Measurements from ENCODE around the gene ADGRD1.
A peak's percentile ranks its signal among the peaks of the same experiment; 100 is the strongest.

Gene ADGRD1

DNA sequence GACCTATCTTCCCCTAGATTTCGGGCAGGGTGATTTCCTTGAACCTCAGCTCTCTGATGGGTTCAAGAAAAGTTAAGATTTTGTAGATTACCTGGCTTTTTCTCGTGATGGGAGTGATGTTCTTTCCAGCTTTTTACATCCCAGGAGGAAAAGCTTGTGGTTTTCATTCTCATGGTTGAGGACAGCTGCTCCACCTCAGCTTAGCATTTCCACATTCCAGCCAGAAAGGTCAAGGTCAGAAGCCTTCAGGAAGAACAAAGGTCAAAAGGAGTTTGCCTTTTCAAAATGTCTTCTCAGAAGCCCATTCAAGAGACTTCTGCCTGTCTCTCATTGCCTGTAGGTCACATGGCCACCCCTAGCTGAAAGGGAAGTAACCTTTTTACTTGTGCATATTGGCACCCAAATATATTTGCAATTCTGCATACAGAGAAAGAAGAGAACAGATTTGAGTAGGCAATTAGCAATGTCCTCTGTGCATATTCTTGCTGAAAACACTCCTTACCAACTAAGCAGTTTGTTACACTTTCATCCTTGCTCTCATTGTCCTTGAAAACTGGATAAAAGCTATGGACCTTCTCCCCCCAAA is 6.6 kb upstream of the ADGRD1 start:
- TF ChIP-seq FOXP2 (optimal IDR thresholded peaks at IDR 0.05; ENCODE audit: control extremely low read depth, extremely low read length, insufficient read depth) (no peak), EZH2 (IDR thresholded peaks at IDR 0.05) (no peak), POLR2AphosphoS5 (IDR thresholded peaks at IDR 0.05; ENCODE audit: borderline replicate concordance, low read depth, low read length) (no peak)
- H3K4me3 ChIP-seq = no peak overlapping the region

DNA sequence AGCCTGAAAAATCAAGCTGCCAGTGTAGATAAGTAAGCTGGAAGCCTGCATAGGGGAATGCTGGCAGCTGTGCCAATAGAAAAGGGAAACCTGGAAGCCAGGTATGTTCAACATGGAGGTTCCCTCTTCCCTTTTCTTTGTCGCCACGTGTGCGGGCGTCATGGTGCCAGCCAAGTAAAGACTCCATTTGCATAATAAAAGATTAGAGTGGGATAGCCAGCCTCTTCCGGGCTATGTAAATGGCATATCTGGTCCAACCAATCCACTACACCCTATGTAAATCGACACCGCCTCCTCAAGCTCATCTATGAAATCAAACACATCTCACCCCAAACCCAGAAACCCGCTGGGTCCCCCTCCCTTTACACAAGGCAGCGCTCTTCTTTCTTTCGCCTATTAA is 5.6 kb upstream of the ADGRD1 start:
- H3K9ac ChIP-seq (ENCODE audit: insufficient read length) = no peak overlapping the region
- H3K27ac ChIP-seq = no peak overlapping the region
- TF ChIP-seq POLR2AphosphoS5 (IDR thresholded peaks at IDR 0.05; ENCODE audit: borderline replicate concordance, low read depth, low read length) (no peak), FOXP2 (optimal IDR thresholded peaks at IDR 0.05; ENCODE audit: control extremely low read depth, extremely low read length, insufficient read depth) (no peak), EZH2 (IDR thresholded peaks at IDR 0.05) (no peak)
- no peaks in the 10 kb centered on the region for H3K9me3 ChIP-seq (ENCODE audit: low read depth, low read length)
- peak; percentile 6 for DNase-seq (ENCODE audit: low read depth, low spot score)
- peak overlapping the region; percentile 45; the same call in 1 of the 2 replicates for H3K4me3 ChIP-seq
- H3K36me3 ChIP-seq (ENCODE audit: insufficient read depth, low read length) = no peaks in the 10 kb centered on the region

More for the DNA sequence above, 6.6 kb upstream of the ADGRD1 start:
- Histone ChIP-seq H3K27ac (no peak overlapping the region), H3K36me3 (ENCODE audit: insufficient read depth, low read length) (no peaks in the 10 kb centered on the region), H3K9ac (ENCODE audit: insufficient read length) (no peak overlapping the region), H3K9me3 (ENCODE audit: low read depth, low read length) (no peaks in the 10 kb centered on the region)
- DNase-seq (ENCODE audit: low read depth, low spot score) = no peak

DNA sequence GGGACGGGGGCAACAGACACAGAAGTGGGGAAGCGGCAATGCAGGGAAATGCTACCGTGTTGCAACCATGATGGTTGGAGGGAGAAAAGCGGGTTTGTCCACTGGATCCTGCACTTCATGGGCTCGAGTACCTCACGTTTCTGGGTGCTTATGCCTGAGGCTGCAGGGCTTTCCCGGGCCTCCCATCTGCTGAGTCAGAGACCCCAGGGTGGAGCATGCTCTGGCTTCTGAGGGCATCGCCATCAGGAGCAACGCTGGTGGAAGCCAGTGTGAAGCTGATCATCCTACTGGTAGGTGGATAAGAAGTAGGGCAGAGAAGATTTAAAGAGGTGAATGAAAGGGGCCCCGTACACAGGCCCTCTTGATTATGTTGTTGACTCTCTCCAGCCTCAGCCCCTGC is 5.0 kb upstream of the ADGRD1 start:
- TF ChIP-seq FOXP2 (optimal IDR thresholded peaks at IDR 0.05; ENCODE audit: control extremely low read depth, extremely low read length, insufficient read depth) = no peak
- no peak for TF ChIP-seq POLR2AphosphoS5 (IDR thresholded peaks at IDR 0.05; ENCODE audit: borderline replicate concordance, low read depth, low read length)
- no peak for TF ChIP-seq EZH2 (IDR thresholded peaks at IDR 0.05)
- Histone ChIP-seq H3K9ac (ENCODE audit: insufficient read length) (no peak overlapping the region), H3K27ac (no peak overlapping the region), H3K36me3 (ENCODE audit: insufficient read depth, low read length) (no peaks in the 10 kb centered on the region), H3K4me3 (no peak overlapping the region), H3K9me3 (ENCODE audit: low read depth, low read length) (no peaks in the 10 kb centered on the region)
- DNase-seq (ENCODE audit: low read depth, low spot score) = no peak

- no peak overlapping the region for H3K4me3 ChIP-seq
- no peaks in the 10 kb centered on the region for H3K36me3 ChIP-seq (ENCODE audit: insufficient read depth, low read length)
- no peak overlapping the region for H3K9ac ChIP-seq (ENCODE audit: insufficient read length)
- DNase-seq (ENCODE audit: low read depth, low spot score) = no peak
- no peak for TF ChIP-seq EZH2 (IDR thresholded peaks at IDR 0.05)
- TF ChIP-seq FOXP2 (optimal IDR thresholded peaks at IDR 0.05; ENCODE audit: control extremely low read depth, extremely low read length, insufficient read depth) = no peak
- no peak for TF ChIP-seq POLR2AphosphoS5 (IDR thresholded peaks at IDR 0.05; ENCODE audit: borderline replicate concordance, low read depth, low read length)
- H3K27ac ChIP-seq = no peak overlapping the region
- no peaks in the 10 kb centered on the region for H3K9me3 ChIP-seq (ENCODE audit: low read depth, low read length)
Measured at GRCh38 chr12:130949806-130950205, 3.9 kb upstream of the ADGRD1 start.

- Histone ChIP-seq H3K9ac (ENCODE audit: insufficient read length) (no peak overlapping the region), H3K4me3 (no peak overlapping the region), H3K27ac (no peak overlapping the region), H3K36me3 (ENCODE audit: insufficient read depth, low read length) (no peaks in the 10 kb centered on the region), H3K9me3 (ENCODE audit: low read depth, low read length) (no peaks in the 10 kb centered on the region)
- TF ChIP-seq POLR2AphosphoS5 (IDR thresholded peaks at IDR 0.05; ENCODE audit: borderline replicate concordance, low read depth, low read length) (no peak), FOXP2 (optimal IDR thresholded peaks at IDR 0.05; ENCODE audit: control extremely low read depth, extremely low read length, insufficient read depth) (no peak), EZH2 (IDR thresholded peaks at IDR 0.05) (no peak)
- no peak for DNase-seq (ENCODE audit: low read depth, low spot score)
Measured at GRCh38 chr12:130951636-130952035, 2.1 kb upstream of the ADGRD1 start.

- no peak for DNase-seq (ENCODE audit: low read depth, low spot score)
- TF ChIP-seq FOXP2 (optimal IDR thresholded peaks at IDR 0.05; ENCODE audit: control extremely low read depth, extremely low read length, insufficient read depth) (no peak), EZH2 (IDR thresholded peaks at IDR 0.05) (peak; percentile 68)
- Histone ChIP-seq H3K27ac (no peak overlapping the region), H3K9me3 (ENCODE audit: low read depth, low read length) (no peaks in the 10 kb centered on the region), H3K9ac (ENCODE audit: insufficient read length) (no peak overlapping the region), H3K4me3 (no peak overlapping the region), H3K36me3 (ENCODE audit: insufficient read depth, low read length) (no peaks in the 10 kb centered on the region)
Measured at GRCh38 chr12:130952171-130952954, 1.3 kb upstream of the ADGRD1 start.

- DNase-seq (ENCODE audit: low read depth, low spot score) = no peak
- no peak overlapping the region for H3K9ac ChIP-seq (ENCODE audit: insufficient read length)
Measured at GRCh38 chr12:130954544-130954831, 781 bp downstream of the ADGRD1 start.

GRCh38 chr12:130955238-130955816 is 1.6 kb downstream of the ADGRD1 start:
- Histone ChIP-seq H3K4me3 (no peak overlapping the region), H3K9me3 (ENCODE audit: low read depth, low read length) (no peaks in the 10 kb centered on the region), H3K9ac (ENCODE audit: insufficient read length) (no peak overlapping the region), H3K27ac (no peak overlapping the region), H3K36me3 (ENCODE audit: insufficient read depth, low read length) (no peaks in the 10 kb centered on the region)
- DNase-seq (ENCODE audit: low read depth, low spot score) = no peak
- TF ChIP-seq FOXP2 (optimal IDR thresholded peaks at IDR 0.05; ENCODE audit: control extremely low read depth, extremely low read length, insufficient read depth) (no peak), POLR2AphosphoS5 (IDR thresholded peaks at IDR 0.05; ENCODE audit: borderline replicate concordance, low read depth, low read length) (no peak), EZH2 (IDR thresholded peaks at IDR 0.05) (no peak)

More at GRCh38 chr12:130954544-130954831, 781 bp downstream of the ADGRD1 start:
- Histone ChIP-seq H3K36me3 (ENCODE audit: insufficient read depth, low read length) (no peaks in the 10 kb centered on the region), H3K4me3 (no peak overlapping the region), H3K27ac (no peak overlapping the region), H3K9me3 (ENCODE audit: low read depth, low read length) (no peaks in the 10 kb centered on the region)
- no peak for TF ChIP-seq POLR2AphosphoS5 (IDR thresholded peaks at IDR 0.05; ENCODE audit: borderline replicate concordance, low read depth, low read length)
- no peak for TF ChIP-seq FOXP2 (optimal IDR thresholded peaks at IDR 0.05; ENCODE audit: control extremely low read depth, extremely low read length, insufficient read depth)
- TF ChIP-seq EZH2 (IDR thresholded peaks at IDR 0.05) = no peak

Measured in SK-N-MC (cell line).